ENCODE results near the gene ARID3A.

DNA sequence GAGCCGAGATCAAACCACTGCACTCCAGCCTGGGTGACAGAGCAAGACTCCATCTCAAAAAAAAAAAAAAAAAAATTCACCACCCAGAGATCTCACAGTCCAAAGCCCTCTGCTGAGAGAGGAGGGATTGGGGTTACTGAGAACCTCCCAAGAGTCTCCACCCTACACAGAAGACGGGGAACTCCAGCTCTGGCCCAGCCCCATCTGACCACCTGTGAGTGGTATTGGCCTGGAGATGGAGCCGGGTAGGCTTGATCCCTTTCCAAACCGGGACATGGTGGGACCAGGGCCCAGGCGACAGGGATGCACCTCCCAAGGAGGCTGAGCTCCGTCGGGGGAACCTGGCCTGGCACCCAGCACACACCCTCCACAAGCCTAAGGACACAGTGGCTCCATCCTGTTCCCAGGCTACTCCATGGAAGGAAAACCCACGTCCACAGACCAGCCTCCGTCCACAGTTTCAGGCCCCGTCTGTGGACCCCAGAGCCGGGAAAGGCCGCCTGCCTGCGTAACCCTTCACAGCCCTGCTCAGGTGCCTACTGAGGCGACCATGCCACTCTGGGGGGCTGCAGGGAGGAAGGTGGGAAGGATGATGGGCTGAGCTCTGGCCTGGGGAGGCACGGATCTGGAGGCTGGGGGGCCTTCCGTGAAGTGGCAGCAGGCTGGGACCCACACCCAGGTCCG is 93.2 kb downstream of the ARID3A start:
- TF ChIP-seq CTCF (IDR thresholded peaks at IDR 0.05; ENCODE audit: insufficient read depth, low read depth, low read length) (no peak), EZH2 (IDR thresholded peaks at IDR 0.05; ENCODE audit: insufficient read depth, low read length) (no peak)

Data from astrocyte (in vitro differentiated cells and primary cell).